HG02798 (cell line): ENCODE measurements around the gene EXD3.

Experiments
- ATAC-seq: cut with Tn5 transposase; IDR thresholded peaks from one replicate; pipeline ENCODE4 v1.9.1; 2021; ENCODE audit warnings: mild to moderate bottlenecking; ENCODE audit not compliant: unreplicated experiment, poor library complexity

The EXD3 gene

DNA sequence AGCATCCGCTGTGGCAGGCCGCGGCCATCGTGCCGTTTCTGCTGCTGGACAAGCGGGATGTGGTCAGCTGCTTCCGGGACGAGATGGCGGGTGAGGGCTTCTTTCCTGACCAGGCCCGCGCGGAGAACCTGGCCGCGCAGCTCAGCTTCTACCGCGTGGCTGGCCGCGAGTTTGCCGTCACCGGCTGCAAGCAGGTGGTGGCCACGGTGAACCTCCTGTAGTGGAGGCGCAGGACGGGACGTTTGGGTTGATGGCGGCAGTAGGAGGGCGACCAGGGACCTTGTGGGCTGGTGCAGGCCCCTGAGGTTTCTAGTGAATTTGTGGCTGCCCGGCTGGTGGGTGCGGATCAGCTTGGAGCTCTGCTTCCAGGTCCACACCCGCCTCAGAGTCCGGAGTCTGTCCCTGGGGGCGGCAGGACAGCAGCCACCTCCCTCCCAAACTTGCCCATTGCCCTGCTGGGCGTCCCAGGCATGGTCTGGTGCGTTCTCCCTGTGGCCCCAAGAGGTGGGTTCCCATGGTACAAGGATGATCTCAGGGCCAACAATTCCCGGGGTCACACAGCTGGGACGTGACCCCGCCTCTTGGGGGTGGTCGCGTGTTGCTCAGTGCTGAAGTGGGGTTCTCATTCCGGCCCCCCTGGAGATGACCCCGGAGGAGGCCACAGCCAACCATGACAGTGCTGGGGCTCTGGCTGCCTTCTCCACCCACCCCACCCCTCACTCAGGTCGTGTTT is 143.1 kb downstream of the EXD3 start:
- ATAC-seq = no peak

DNA sequence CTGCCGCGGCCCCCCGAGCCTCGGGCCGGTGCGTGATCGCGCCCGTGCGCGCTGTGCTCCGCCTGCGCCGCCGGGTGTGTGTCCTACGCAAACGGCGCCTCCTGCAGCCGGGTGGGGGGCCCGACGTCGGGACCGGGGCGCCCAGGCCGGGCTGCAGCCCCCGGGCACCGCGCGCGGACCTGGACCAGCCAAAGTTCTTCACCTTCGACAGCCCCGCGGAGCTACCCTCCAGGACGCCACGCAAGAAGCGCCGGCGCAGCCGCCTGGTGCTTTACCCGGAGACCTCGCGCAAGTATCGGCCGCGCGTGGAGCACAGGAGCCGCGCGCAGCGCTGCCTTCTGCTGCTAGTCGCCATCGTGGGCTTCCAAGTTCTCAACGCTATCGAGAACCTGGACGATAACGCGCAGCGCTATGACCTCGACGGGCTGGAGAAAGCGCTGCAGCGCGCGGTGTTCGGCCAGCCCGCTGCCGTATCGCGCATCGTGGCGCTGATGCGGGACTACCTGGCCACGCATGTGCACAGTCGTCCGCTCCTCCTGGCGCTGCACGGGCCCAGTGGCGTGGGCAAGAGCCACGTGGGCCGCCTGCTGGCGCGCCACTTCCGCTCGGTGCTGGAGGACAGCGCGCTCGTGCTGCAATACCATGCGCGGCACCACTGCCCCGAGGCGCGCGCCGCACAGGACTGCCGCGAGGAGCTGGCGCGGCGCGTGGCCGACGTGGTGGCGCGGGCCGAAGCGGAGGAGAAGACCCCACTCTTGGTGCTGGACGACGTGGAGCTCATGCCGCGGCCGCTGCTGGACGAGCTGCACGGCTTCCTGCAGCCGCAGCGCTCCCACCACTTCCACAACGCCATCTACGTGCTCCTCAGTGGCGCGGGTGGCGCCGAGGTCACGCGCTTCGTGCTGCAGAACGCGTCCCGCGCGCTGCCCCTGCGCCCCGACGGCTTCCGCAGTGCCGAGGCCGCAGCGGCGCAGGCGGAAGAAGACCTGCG is 143.9 kb downstream of the EXD3 start:
- ATAC-seq = no peak

DNA sequence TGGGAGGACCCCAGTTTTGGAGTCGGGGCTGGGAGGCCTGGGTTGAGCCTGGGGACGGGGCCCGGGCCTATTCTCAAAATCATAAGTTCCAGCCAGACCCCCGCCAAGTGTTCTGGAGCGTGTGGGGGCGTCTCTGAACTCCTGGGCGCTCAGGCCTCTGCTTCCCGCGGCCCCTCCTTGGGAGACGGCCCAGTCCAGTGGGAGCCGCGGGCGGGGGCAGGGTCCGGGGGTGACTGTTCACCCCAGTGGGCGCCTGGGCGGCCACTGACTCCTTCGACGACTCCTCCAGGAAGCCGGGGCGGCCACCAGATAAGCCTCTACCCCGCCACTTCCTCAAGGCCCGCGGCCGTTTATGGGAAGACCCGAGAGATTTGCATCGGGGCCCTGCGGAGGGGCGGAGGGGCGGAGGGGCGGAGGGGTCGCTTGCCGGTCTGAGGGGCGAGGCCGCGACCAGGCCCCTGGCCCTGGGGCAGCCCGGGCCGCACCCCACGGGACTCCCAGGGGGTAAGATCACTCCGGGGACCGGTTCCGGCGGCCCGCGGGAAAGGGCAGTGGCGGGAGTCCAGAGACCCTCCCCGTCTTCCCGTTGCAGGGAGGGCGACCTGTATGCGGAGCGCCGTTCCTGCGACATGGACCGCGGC is 144.8 kb downstream of the EXD3 start:
- ATAC-seq = no peak

DNA sequence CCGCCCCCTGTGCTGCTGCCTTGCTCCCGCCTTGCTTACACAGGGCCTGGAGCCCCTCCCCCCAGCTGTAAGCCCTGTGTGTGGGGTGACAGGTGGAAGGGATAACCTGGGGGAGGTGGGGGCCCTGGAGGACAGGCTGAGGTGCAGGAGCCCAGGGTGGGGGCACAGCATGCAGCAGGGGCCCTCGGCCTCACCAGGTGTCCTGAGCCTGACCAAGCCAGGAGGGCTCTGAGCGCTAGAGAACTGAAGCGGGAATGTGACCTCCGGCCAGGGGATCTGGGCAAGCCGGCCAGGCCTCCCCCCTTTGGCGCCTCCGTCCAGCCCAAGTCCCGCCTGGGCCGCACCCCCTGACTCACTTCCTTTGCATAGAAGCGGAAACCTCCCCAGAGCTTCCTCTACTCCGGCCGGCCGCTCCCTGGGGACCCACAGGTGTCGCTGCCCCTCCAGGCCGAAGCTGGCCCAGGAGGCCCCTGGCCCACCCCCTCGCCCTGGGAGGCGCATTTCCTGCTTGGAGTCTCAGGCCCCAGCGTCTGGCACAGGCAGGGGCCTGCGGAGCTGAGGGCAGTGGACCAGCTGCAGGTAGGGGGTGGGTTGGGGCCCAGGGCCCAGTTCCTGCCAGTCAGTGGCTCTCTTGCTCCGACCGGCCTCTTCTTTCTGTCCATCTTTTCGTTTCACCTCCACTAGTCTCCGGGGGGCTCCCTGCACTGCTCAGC is 145.5 kb downstream of the EXD3 start, which contains the start of gene TOR4A:
Gene TOR4A, plus strand, starts transcription at position 398 of the 713 bp plus-strand sequence. CDS start 964 bp downstream, outside the sequence.
- peak; percentile 64 for ATAC-seq

DNA sequence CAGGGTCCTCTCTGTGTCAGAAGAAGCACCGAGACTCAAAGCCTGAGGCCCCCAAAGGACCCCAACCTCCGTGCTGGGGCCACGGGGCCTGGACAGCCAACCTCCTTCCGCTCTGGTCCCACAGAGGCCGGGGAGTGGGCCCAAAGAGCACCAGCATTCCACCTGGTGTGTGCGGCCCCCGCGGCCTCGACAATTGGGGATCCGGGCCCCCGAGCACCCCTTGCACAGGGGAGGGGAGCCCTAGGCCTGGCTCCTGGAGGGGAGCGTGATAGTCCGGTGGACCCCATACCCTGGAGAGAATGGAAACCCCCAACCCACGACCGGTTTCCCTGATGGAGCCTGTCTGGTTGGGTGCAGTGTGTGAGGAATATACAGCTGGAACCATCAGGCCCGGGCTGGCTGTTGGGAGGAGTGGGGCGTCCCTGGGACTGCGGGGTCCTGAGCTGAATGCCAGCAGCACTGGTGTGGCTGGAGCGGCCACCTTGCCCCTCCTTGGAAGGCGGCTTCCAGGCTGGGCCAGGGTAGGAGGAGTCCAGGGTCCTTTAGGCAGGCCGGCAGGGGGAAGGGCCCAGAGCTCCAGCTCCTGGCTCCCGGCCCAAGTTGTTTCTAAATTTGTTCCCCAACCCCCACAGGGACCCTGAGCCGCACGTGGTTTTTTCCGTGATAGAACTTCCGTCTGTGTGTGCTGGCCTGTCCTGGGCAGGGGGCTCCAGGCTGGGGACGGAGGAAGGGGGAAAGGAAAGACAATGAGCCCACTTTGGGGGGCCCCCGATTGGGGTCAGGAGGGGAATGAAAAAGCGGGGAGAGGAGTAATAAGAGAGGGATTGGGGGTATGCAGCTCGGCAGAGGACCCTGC is 146.3 kb downstream of the EXD3 start:
- no peak for ATAC-seq

DNA sequence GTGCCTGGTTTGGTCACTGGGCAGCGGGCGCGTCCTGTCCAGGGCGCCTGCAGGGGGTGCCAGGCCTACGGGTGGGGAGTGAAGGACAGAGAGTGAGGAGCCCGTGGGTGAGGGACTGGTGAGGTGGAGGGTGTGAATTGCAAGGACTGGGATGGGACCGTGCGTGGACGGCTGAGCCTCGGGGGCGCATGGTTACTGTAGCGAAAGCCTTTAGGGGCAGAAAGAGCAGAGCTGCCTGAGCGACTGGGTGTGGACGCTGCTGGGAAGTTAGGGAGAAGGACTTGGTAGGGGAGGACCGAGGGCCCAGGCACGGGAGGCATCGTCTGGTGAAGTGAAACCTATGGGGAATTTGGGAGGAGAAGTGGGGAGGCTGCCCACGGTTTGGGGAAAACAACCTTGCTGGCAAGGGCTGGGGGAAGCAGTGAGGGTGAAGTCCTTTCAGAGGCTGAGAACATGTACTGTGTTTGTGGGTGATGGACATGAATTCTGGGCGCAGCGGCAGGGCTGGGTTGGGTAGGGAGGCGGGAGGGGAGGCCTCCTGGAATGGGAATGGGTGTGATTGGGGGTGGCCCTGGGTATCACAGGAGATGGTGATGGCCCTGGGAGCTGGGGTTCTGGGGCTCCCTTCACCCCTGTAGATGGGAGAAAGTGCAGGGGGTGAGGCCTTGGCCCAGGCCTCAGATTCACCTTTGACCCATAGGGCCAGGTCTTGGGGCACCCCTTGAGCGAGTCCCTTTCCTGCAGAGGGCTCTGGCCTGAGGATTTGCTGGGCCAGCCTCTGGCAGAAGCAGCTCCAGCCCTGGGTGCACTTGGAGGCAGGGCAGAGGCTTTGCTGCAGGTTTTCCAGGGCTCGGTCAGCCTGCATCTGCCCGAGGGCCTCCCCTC is 147.1 kb downstream of the EXD3 start:
- ATAC-seq = no peak

DNA sequence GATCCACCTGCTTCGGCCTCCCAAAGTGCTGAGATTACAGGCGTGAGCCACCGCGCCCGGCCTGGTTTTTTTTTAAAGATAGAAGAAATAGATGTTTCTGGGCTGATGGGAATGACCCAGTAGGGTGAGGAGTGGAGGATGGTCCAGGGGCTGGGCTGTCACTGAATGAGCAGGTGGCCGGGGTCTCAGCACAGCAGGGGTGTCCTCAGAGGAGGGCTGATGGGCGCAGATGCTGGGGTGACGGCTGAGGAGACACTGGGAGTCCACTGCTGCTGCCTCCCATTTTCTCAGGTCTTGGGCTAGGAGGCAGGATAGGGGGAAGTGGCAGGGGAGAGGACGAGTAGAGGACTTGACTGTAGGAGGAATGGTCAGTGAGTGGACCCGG is 147.8 kb downstream of the EXD3 start:
- ATAC-seq = no peak

DNA sequence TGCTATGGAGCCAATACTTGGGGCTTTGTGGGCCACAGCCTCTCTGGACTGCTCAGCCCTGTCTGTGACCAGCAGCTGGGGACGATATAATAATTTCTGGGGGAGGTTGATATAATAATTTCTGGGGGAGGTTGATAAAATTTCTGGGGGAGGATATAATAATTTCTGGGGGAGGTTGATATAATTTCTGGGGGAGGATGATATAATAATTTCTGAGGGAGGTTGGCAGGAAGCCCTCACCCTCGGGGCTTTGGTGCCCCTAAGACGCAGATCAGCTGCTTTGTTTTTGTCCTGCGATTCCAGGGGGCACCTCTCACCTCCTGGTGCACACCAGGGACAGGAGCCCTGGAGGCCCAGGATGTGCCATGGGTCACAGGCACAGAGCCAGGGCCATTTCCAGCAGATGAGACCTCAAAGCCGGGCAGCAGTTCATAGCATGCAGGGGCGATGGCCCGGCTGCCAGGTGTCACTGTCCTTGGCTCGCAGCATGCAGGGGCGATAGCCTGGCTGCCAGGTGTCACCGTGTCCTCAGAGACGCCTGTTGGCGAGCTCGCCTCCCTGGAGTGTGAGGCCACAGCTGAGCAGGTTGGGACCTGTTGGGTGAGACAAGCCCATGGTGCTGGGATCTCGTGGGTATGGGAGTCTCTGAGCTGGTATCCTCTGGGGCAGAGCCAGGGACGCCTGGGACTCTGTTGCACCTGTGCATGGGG is 149.2 kb downstream of the EXD3 start:
- ATAC-seq = no peak

DNA sequence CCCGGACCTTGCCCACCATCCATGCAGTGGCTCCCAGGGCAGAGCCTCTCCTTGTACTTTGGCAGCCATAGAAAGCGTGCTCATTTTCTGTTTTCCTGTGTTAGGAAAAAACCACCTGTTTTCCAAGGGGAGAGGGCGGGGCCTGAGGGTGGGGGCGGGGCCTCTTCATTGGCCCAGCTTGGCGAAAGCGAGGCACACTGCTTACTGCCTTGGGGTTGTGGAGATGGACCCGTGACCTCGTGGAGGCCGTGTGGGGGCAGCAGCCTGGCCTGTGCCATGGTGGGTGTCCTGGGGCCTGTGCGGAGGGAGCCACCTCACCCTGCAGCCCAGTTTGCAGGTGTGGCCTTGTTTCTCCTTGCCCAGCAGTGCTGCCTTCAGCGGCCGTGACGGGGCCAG is 149.9 kb downstream of the EXD3 start:
- no peak for ATAC-seq

DNA sequence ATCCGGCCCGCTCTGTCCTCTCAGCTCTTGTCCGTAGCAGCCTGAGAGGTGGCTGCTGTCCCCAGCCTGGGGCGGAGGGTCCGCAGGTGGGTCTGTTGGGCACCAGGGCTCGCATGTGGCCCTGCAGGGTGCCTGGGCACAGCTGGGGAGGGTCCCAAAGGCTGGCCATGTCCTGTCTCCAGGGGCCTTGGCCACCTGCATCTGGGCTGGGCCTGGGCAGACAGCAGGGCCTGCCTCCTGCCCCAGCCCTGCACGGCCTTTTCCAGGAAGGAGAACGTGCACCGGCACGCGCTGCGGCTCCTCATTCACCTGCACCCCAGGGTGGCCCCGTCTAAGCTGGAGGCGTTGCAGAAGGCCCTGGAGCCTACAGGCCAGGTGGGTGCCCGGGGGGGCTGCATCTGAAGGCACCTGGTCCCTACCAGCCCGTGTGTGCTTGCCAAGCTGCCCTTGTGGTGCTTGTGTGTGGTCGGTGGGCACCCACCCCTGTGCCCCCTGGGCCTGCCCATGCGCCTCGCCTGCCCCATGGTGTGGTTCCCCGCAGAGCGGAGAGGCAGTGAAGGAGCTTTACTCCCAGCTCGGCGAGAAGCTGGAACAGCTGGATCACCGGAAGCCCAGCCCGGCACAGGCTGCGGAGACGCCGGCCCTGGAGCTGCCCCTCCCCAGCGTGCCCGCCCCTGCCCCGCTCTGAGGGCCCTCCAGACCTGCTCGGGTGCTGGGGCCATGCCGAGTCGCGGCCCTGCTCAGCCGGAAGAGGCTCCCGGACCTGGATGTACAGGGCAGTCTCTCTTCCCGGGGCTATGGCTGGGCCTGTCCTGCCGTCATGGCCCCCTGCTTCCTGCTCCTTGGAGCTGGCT is 150.5 kb downstream of the EXD3 start:
- no peak for ATAC-seq

DNA sequence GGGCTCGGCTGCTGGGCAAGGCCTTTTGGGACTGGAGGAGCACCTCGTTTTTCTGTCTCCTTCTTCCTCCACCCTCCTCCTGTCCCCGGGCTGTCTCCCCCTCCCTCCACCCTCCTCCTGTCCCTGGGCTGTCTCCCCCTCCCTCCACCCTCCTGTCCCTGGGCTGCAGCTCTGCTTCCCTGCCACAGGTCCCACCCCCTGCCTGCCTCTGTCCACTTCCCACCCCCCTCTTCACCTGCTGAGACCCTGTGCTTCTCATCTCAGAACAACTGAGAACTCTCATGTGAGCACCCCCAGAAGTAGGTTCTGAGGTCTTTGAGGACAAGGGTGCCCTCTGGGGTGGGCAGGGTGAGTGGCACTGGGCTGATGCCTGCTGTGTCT is 151.3 kb downstream of the EXD3 start:
- no peak for ATAC-seq

DNA sequence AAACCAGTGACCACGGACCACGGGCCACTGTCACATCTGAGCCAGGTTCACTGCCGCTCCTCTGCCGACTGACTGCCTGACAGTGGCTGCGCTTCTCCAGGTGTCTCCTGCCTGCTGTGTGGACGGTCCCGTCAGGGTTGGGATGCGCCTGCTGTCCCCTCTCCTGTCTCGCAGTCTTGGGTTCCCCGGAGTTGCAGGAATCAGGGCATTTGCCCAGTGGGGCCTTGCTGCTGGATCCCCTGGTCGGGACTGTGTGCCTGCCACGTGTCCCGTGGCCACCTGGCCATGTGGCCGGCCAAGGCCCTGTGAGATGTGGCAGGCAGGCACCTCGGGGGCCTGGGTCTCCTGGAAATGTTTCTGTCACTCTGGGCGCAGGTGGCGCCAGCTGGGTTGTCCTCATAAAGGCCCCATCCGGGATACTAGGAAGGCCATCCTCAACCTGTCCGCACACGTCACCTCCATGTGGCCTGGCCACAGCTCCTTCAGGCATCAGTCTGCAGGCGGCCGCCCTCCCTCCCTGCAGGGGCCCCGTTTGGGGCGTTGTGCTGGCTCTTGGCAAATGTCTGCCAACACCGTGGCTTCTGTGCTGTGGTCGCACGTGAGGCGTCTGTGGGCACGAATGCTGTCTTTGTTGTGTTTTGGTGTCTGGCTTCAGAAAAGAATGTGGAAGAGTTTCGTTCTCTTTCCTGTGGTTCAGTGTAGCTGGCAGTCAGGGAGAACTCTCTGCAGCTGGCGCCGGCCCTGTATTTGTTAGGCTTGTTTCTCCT is 151.8 kb downstream of the EXD3 start:
- no peak for ATAC-seq

DNA sequence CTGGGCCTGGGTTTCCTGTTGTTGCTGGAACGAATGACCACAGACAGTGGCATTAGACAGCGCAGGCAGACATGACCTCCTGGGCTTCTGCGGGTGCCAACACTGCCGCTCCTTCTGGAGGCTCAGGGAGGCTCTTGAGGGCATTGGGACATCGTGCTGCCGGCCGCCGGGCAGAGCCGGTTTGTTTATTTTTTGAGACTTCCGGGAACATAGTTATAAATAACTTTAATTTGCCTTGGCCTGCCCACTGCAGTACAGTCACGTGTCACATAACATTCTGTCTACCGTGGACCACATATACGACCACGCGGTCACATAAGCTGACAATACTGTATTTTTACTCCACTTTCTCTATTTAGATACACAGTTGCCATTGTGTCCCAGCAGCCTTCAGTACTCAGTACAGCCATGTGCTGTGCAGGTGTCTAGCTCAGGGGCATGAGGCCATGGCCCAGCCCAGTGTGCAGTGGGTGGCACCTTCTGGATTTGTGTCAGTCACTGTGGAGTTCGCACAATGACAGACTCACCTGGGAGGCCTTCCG is 153.7 kb downstream of the EXD3 start:
- ATAC-seq = peak; percentile 38

DNA sequence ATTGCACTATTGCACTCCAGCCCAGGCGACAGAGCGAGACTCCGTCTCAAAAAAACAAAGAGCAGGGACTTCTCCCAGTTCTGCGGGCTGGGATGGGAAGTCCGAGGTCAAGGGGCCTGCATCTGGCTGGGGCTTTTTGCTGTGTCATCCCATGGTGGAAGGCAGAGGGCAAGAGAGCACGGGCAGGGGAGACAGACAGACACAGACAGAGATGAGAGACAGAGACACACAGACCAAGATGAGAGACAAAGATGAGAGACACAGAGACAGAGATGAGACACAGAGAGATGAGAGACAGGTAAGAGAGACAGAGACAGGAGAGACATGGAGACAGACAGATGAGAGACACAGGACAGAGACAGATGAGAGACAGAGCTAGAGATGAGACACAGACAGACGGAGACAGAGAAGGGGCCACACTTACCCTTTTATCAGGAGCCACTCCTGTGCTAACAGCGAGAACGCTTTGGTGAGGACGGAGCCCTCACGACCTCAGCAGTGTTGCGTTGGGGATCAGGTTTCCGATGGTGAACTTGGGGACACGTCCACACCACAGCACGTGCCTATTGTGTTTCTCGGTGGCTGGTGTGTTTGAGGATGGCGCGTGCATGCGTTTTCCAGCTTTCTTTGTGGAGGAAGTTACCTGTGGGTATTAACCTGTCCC is 154.3 kb downstream of the EXD3 start:
- ATAC-seq = no peak

DNA sequence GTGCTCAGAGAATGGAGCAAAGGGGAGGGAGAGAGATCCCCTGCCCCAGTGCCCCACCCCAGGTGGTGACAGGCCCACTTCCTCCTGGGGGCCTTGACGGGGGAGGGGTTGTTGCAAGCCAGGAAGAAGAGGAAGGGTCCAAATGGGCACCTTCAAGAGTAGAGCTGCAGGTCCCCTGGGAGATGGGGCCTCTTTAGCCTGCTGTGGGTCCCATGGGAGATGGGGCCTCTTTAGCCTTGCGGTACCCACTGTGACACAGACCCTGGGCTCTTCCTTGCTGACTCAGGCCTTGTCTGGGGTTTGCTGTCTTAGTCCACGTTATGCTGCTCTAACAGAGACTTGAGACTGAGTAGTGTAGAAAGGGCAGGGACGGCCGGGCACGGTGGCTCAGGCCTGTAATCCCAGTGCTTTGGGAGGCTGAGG is 155.0 kb downstream of the EXD3 start:
- ATAC-seq = peak; percentile 44
